ENCODE results near the gene KRTAP10-1. TPM values are rescaled to one million over a fixed set of nuclear protein-coding genes. Genes with fewer than 3 reads are reported as not detected.

The KRTAP10-1 gene
- total RNA-seq, 1 experiment from 2014 or later: not detected

- Histone ChIP-seq H3K4me2 (ENCODE audit: low read depth, low read length, poor library complexity, severe bottlenecking) (no peak overlapping the region), H3K79me2 (ENCODE audit: low read length) (no peaks in the 10 kb centered on the region), H2AFZ (ENCODE audit: low read length) (no peak overlapping the region), H3K9me3 (ENCODE audit: low read length) (no peaks in the 10 kb centered on the region), H4K20me1 (ENCODE audit: insufficient read depth, low read depth, low read length) (no peaks in the 10 kb centered on the region), H3K9me2 (replicated peaks; ENCODE audit: insufficient read depth, low read length) (no peaks in the 10 kb centered on the region), H3K27me3 (ENCODE audit: low read length) (no peaks in the 10 kb centered on the region), H3K4me1 (ENCODE audit: low read length) (no peaks in the 10 kb centered on the region), H3K36me3 (ENCODE audit: insufficient read depth, low read length) (no peaks in the 10 kb centered on the region), H3K4me3 (ENCODE audit: low read length) (no peak overlapping the region), H3K9ac (ENCODE audit: low read length) (no peak overlapping the region), H3K27ac (ENCODE audit: low read length) (no peak overlapping the region)
- no peak for DNase-seq
These were observed 39.9 kb downstream of the KRTAP10-1 start for GRCh38 chr21:44500111-44500510.

- H3K9me3 ChIP-seq (ENCODE audit: low read length): no peaks in the 10 kb centered on the region
- H4K20me1 ChIP-seq (ENCODE audit: insufficient read depth, low read depth, low read length): no peaks in the 10 kb centered on the region
- H3K4me3 ChIP-seq (ENCODE audit: low read length): no peak overlapping the region
- H2AFZ ChIP-seq (ENCODE audit: low read length): no peak overlapping the region
- H3K36me3 ChIP-seq (ENCODE audit: insufficient read depth, low read length): no peaks in the 10 kb centered on the region
- no peak overlapping the region for H3K4me2 ChIP-seq (ENCODE audit: low read depth, low read length, poor library complexity, severe bottlenecking)
- H3K4me1 ChIP-seq (ENCODE audit: low read length): no peaks in the 10 kb centered on the region
- no peaks in the 10 kb centered on the region for H3K27me3 ChIP-seq (ENCODE audit: low read length)
- DNase-seq: no peak
- no peaks in the 10 kb centered on the region for H3K9me2 ChIP-seq (replicated peaks; ENCODE audit: insufficient read depth, low read length)
- no peak overlapping the region for H3K9ac ChIP-seq (ENCODE audit: low read length)
- no peak overlapping the region for H3K27ac ChIP-seq (ENCODE audit: low read length)
- no peaks in the 10 kb centered on the region for H3K79me2 ChIP-seq (ENCODE audit: low read length)
These were observed 40.4 kb downstream of the KRTAP10-1 start for GRCh38 chr21:44499631-44500030.

GRCh38 chr21:44499211-44499560 is 40.8 kb downstream of the KRTAP10-1 start:
- H3K4me1 ChIP-seq (ENCODE audit: low read length): no peaks in the 10 kb centered on the region
- H3K27me3 ChIP-seq (ENCODE audit: low read length): no peaks in the 10 kb centered on the region
- no peaks in the 10 kb centered on the region for H3K36me3 ChIP-seq (ENCODE audit: insufficient read depth, low read length)
- no peak overlapping the region for H3K9ac ChIP-seq (ENCODE audit: low read length)
- H4K20me1 ChIP-seq (ENCODE audit: insufficient read depth, low read depth, low read length): no peaks in the 10 kb centered on the region
- H3K4me3 ChIP-seq (ENCODE audit: low read length): no peak overlapping the region
- H3K9me3 ChIP-seq (ENCODE audit: low read length): no peaks in the 10 kb centered on the region
- H3K79me2 ChIP-seq (ENCODE audit: low read length): no peaks in the 10 kb centered on the region
- no peak for DNase-seq
- H2AFZ ChIP-seq (ENCODE audit: low read length): no peak overlapping the region
- H3K4me2 ChIP-seq (ENCODE audit: low read depth, low read length, poor library complexity, severe bottlenecking): no peak overlapping the region
- H3K9me2 ChIP-seq (replicated peaks; ENCODE audit: insufficient read depth, low read length): no peaks in the 10 kb centered on the region
- H3K27ac ChIP-seq (ENCODE audit: low read length): no peak overlapping the region

DNA sequence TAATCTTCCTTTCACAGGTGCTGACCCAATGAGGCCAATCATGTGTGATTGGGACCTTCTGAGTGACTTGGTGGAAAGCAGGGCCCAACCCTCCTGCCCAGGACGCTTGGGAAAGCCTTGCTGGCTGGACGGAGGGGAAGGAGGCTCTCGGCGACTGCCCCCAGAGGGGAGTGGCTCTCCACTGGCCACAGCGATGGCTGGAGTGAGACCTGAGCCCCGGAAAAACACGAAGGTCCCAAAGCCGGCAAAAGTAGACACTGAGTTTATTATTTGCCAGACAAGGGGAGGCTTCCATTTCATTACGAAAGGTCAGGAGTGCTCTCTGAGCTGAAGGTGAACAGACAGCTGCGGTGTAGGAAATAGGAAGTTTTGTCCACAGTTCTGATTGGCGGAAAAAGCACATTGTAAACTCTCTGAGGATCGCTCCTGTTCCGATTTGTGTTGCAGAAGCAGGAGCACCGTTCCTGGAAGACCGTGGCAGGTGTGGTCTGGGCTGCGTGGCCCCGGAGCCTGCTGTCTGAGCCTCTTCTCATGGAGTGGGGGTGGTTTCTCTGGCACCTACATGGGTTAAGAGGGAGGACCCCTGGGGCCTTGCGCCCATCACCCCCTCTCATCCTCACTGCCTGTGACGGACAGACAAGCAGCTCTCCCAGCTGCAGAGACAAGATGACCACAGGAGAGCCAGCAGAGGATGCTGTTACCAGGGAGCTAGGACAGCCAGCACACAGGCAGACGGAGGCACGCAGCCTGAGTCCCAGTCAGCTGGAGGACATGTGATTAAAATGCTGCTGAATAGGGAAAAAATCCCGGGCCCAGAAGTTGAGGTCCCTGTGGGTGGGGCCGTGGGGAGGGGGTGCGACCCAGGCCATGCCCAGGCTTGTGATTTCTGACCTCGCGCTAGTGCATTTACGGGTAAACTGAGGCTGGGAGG is 41.5 kb downstream of the KRTAP10-1 start:
- H3K79me2 ChIP-seq (ENCODE audit: low read length): no peaks in the 10 kb centered on the region
- no peak overlapping the region for H3K27ac ChIP-seq (ENCODE audit: low read length)
- H3K9me3 ChIP-seq (ENCODE audit: low read length): no peaks in the 10 kb centered on the region
- no peaks in the 10 kb centered on the region for H3K27me3 ChIP-seq (ENCODE audit: low read length)
- no peak overlapping the region for H3K4me2 ChIP-seq (ENCODE audit: low read depth, low read length, poor library complexity, severe bottlenecking)
- no peak for DNase-seq
- H3K4me3 ChIP-seq (ENCODE audit: low read length): no peak overlapping the region
- no peak overlapping the region for H2AFZ ChIP-seq (ENCODE audit: low read length)
- H3K36me3 ChIP-seq (ENCODE audit: insufficient read depth, low read length): no peaks in the 10 kb centered on the region
- no peaks in the 10 kb centered on the region for H3K9me2 ChIP-seq (replicated peaks; ENCODE audit: insufficient read depth, low read length)
- no peaks in the 10 kb centered on the region for H3K4me1 ChIP-seq (ENCODE audit: low read length)
- no peaks in the 10 kb centered on the region for H4K20me1 ChIP-seq (ENCODE audit: insufficient read depth, low read depth, low read length)
- H3K9ac ChIP-seq (ENCODE audit: low read length): no peak overlapping the region

DNA sequence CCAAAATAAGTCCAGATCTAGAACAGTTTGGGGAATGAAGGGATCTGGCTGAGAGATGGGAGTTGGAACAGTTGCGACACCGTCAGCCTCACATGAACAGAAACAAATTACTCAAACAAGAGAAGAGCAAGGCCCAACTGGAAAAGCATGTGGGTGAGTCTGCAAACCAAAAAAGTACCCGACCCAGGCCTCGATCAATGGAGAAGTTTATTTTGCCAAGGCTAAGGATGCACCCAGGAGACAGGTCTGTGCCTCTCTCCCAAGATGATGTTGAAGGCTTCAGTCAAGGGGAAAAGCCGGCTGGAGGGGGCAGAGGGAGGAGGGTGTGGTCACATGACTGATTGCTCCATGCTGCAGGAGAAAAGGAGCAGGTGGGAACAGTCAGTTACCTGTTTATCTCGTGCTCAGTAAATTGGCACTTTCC is 42.3 kb downstream of the KRTAP10-1 start:
- H3K27me3 ChIP-seq (ENCODE audit: low read length): no peaks in the 10 kb centered on the region
- no peak for DNase-seq
- no peak overlapping the region for H2AFZ ChIP-seq (ENCODE audit: low read length)
- H3K36me3 ChIP-seq (ENCODE audit: insufficient read depth, low read length): no peaks in the 10 kb centered on the region
- H3K4me2 ChIP-seq (ENCODE audit: low read depth, low read length, poor library complexity, severe bottlenecking): no peak overlapping the region
- no peaks in the 10 kb centered on the region for H4K20me1 ChIP-seq (ENCODE audit: insufficient read depth, low read depth, low read length)
- no peaks in the 10 kb centered on the region for H3K9me2 ChIP-seq (replicated peaks; ENCODE audit: insufficient read depth, low read length)
- H3K4me3 ChIP-seq (ENCODE audit: low read length): no peak overlapping the region
- H3K9ac ChIP-seq (ENCODE audit: low read length): no peak overlapping the region
- H3K27ac ChIP-seq (ENCODE audit: low read length): no peak overlapping the region
- H3K79me2 ChIP-seq (ENCODE audit: low read length): no peaks in the 10 kb centered on the region
- no peaks in the 10 kb centered on the region; the same call in 1 of the 2 replicates for H3K9me3 ChIP-seq (ENCODE audit: low read length)
- H3K4me1 ChIP-seq (ENCODE audit: low read length): no peaks in the 10 kb centered on the region

DNA sequence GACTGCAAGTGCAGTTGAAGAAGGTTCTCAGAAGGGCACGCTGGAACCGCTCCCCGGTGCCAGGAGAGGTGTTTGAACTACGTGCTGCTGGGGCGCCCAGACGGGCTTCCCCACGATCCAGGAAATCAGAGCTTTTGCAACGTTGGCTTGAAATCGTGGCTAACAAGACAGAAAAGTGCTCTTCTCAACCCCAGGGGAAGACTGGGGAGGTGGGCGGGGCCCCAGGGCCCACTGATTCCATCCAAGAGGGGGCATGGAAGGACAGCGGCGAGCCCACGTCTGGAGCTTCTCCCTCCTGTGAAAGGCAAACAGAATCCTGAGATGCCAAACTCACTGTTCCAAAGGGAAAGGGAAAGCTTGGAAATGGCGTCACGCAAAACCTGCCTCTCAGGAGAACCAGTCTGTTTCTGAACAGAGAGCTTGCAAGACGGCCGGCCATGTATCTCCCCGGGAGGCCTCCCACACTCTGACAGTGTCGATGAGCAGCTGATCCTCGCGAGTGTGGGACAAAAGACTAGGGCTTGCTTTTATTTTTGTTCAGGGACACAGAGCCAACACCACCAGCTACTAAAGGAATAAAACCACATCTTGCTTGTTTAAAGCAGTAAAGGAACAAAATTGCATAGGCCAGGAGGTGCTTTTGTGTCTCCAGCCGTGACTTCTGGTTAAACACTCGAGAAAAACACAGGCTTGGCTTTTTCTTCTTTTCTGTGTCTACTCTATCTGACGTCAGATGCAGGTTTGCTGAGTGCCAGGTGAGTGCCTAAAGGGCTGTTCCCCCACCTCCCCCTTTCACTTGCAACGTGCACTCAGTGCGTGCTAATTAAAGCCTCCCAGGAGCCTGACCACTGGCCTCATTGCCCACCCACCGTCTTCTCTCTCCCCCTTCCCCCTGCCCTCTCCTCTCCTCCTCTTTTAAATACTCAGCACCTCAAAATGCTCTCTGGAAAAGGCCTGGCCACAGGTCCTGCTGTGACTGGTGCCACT is 43.1 kb downstream of the KRTAP10-1 start:
- Histone ChIP-seq H3K9ac (ENCODE audit: low read length) (no peak overlapping the region), H3K27me3 (ENCODE audit: low read length) (no peaks in the 10 kb centered on the region), H3K27ac (ENCODE audit: low read length) (no peak overlapping the region), H2AFZ (ENCODE audit: low read length) (no peak overlapping the region), H3K4me1 (ENCODE audit: low read length) (no peaks in the 10 kb centered on the region), H3K9me2 (replicated peaks; ENCODE audit: insufficient read depth, low read length) (no peaks in the 10 kb centered on the region), H3K9me3 (ENCODE audit: low read length) (no peaks in the 10 kb centered on the region; the same call in 1 of the 2 replicates), H3K4me2 (ENCODE audit: low read depth, low read length, poor library complexity, severe bottlenecking) (no peak overlapping the region), H3K36me3 (ENCODE audit: insufficient read depth, low read length) (no peaks in the 10 kb centered on the region), H3K79me2 (ENCODE audit: low read length) (no peaks in the 10 kb centered on the region), H3K4me3 (ENCODE audit: low read length) (no peak overlapping the region), H4K20me1 (ENCODE audit: insufficient read depth, low read depth, low read length) (no peaks in the 10 kb centered on the region)
- no peak for DNase-seq

DNA sequence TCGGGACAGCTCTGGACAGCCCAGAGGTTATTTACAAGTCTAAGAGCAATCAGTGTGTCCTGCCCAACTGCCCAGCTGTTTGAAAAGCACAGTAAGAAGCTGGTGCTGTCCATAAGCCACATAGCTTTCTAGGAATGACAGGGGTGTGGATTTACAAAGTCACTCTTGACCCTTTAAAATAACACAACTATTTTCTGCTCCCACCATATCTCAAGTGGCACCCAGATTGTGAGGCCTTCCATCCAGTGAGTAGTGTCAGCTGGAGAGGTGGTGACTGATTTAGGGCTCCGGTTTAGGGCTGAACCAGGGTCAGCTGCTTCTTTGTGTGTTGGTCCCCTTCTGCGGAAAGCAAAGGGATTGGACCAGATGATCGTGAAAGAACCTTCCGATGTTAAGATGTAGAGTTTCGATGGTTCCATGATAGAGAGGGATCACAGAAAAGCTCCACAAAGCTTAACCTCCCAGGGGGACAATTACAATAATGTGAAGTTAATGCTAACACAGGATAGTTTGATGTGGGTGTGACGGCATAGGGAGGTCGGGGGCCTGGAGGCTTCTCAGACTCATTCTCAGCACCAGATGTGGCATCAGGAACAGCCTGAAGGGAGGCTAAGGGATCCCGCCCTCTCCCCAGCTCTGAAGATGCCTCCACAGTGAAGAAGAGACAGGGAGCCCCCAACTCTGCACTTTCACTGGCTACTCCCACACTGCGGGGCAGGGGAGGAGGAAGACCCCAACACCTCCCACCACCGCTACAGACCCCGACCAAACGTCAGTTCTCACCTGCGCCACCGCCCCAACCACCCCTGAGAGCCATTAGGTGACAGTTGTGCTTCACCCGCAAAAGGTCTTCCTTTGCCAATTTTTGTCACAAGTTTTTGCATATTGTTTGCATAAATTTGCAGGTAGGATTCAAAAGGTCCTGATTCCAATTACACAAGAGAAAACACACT is 44.1 kb downstream of the KRTAP10-1 start:
- DNase-seq: no peak
- Histone ChIP-seq H2AFZ (ENCODE audit: low read length) (no peak overlapping the region), H3K4me1 (ENCODE audit: low read length) (no peaks in the 10 kb centered on the region), H3K27ac (ENCODE audit: low read length) (no peak overlapping the region), H3K79me2 (ENCODE audit: low read length) (no peaks in the 10 kb centered on the region), H3K9me2 (replicated peaks; ENCODE audit: insufficient read depth, low read length) (no peaks in the 10 kb centered on the region), H3K27me3 (ENCODE audit: low read length) (no peaks in the 10 kb centered on the region), H3K36me3 (ENCODE audit: insufficient read depth, low read length) (no peaks in the 10 kb centered on the region), H4K20me1 (ENCODE audit: insufficient read depth, low read depth, low read length) (no peaks in the 10 kb centered on the region), H3K4me2 (ENCODE audit: low read depth, low read length, poor library complexity, severe bottlenecking) (no peak overlapping the region), H3K9me3 (ENCODE audit: low read length) (no peaks in the 10 kb centered on the region; the same call in 1 of the 2 replicates), H3K9ac (ENCODE audit: low read length) (no peak overlapping the region), H3K4me3 (ENCODE audit: low read length) (no peak overlapping the region)
